Measurements from ENCODE around the gene FOXP1. TPM values are rescaled to one million over a fixed set of nuclear protein-coding genes. Genes with fewer than 3 reads are reported as not detected.
A peak's percentile ranks its signal among the peaks of the same experiment; 100 is the strongest.

The FOXP1 gene
- total and polyA plus RNA-seq, 12 donors: 4.8 to 56.0 (median 43.8) TPM

DNA sequence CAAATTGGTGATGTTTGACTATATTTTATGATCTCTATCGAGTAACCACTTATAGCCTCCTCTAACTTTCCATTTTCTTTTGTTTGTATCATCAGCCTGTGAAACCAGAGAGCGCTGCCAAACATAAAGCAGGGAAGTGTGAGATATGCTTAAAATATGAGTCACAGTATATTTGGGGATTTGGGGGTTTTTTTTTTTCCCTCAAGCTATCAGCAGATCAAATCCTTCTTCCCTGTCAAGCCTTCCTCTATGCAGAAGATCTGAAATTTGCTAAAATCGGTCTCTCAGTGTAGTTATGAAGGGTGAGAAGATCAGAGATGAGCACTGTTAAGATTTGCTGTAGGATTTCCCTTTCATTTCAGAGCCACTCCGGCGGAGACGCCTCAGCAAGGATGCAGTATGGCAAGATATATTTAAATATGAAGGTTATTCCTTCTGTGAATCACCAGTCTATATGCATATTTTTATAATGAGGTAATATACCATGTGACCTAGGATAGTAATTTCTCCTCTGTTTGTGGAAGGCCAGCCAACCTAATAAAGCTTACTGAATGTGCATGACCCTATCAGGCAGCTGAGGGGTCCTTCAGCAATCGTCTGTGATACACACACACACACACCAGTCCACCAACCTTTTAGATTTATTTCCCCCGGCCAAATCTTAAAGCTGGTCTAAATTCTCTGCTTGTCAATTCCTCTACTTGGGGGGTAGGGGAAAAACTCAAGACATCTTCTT lies 474.1 kb downstream of the FOXP1 start:
- intact Hi-C loops (cut with DNase I): loop anchor here in 1 of 10 donors (5.0 kb wide), 1 partner anchor 42 kb away; no protein-coding TSS in a partner anchor
- Histone ChIP-seq H3K9me3 (no peaks in the 10 kb centered on the region), H3K27ac (peak overlapping the region in 4 of 10 donors; percentile 6 to 44 (median 38)), H3K4me3 (no peak overlapping the region), H3K4me1 (peaks cover 0 to 74% (median 45%) of the 10 kb centered on the region in 9 donors), H3K36me3 (peaks cover 0 to 43% (median 9%) of the 10 kb centered on the region in 9 donors), H3K27me3 (no peaks in the 10 kb centered on the region)
- no peak for DNase-seq
- 62 to 65% methylated on average over 8 of the region's 8 CpGs for WGBS, 2 donors
- TF ChIP-seq, protein P1, sequence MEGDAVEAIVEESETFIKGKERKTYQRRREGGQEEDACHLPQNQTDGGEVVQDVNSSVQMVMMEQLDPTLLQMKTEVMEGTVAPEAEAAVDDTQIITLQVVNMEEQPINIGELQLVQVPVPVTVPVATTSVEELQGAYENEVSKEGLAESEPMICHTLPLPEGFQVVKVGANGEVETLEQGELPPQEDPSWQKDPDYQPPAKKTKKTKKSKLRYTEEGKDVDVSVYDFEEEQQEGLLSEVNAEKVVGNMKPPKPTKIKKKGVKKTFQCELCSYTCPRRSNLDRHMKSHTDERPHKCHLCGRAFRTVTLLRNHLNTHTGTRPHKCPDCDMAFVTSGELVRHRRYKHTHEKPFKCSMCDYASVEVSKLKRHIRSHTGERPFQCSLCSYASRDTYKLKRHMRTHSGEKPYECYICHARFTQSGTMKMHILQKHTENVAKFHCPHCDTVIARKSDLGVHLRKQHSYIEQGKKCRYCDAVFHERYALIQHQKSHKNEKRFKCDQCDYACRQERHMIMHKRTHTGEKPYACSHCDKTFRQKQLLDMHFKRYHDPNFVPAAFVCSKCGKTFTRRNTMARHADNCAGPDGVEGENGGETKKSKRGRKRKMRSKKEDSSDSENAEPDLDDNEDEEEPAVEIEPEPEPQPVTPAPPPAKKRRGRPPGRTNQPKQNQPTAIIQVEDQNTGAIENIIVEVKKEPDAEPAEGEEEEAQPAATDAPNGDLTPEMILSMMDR (IDR thresholded peaks at IDR 0.05): no peak
- ATAC-seq: peak in 5 of 8 donors; percentile 24 to 37 (median 29)

DNA sequence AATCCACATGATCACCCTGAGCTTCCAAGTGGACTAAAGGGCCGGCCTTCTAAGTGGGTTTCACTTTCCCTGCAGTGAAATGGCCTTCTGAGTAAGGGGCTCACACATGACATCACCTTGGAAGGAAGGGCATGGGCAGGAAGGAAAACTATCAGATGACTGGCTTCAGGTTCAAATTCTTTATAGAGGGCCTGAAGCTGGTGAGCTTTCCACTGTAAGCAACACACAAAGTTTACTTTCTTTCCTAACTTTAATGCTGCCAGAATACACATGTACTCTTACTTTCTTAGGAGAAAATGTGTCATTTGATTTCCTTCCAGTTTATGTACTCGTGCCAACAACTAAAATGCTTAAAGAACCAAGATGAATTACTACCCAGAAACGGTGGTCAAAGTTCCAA lies 475.6 kb downstream of the FOXP1 start:
- peaks cover 0 to 38% (median 9%) of the 10 kb centered on the region in 9 donors for H3K36me3 ChIP-seq
- peak overlapping the region in 6 of 10 donors; percentile 21 to 53 (median 30) for H3K27ac ChIP-seq
- no peaks in the 10 kb centered on the region for H3K9me3 ChIP-seq
- H3K4me1 ChIP-seq: peaks cover 8 to 85% (median 56%) of the 10 kb centered on the region in 9 donors
- 44 to 52% methylated on average over 3 of the region's 3 CpGs for WGBS, 2 donors
- DNase-seq (no peak), ATAC-seq (peak in 3 of 8 donors; percentile 15 to 28 (median 20))
- no peaks in the 10 kb centered on the region for H3K27me3 ChIP-seq
- TF ChIP-seq, protein P1 (IDR thresholded peaks at IDR 0.05): no peak
- intact Hi-C loops (cut with DNase I): loop anchor here in 1 of 10 donors (5.0 kb wide), 1 partner anchor 41 kb away; no protein-coding TSS in a partner anchor
- peak overlapping the region in 2 of 10 donors; percentile 3 to 7 for H3K4me3 ChIP-seq

DNA sequence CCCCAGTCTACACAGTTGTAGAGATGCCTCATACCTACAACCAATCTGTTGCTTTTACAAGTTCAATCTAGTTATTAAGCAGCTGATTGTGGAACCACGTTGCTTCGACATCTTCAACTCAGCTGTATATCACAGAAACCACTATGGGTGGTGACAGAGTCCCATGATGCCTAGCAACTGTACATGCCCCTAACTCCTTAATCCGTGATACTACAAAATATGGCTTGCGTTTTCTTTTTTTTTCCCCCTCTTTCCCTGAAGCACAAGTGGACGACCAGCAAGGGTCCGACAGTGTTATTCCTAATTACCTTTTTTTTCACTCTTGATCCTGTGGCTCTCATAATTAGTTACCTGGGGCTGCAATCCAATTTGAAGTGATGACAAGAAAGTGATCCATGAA lies 478.6 kb downstream of the FOXP1 start:
- H3K9me3 ChIP-seq: no peaks in the 10 kb centered on the region
- H3K27me3 ChIP-seq: no peaks in the 10 kb centered on the region
- DNase-seq (no peak), ATAC-seq (no peak)
- peak overlapping the region in 1 of 10 donors; percentile 59 for H3K27ac ChIP-seq
- peaks cover 11 to 92% (median 69%) of the 10 kb centered on the region in 9 donors for H3K4me1 ChIP-seq
- TF ChIP-seq, protein P1 (IDR thresholded peaks at IDR 0.05): no peak
- no peak overlapping the region for H3K4me3 ChIP-seq
- H3K36me3 ChIP-seq: peaks cover 0 to 11% (median 0%) of the 10 kb centered on the region in 9 donors
- intact Hi-C loops (cut with DNase I): loop anchor here in 1 of 10 donors (5.0 kb wide), 1 partner anchor 38 kb away; no protein-coding TSS in a partner anchor
- 82% methylated on average over 6 of the region's 6 CpGs for WGBS, 2 donors

DNA sequence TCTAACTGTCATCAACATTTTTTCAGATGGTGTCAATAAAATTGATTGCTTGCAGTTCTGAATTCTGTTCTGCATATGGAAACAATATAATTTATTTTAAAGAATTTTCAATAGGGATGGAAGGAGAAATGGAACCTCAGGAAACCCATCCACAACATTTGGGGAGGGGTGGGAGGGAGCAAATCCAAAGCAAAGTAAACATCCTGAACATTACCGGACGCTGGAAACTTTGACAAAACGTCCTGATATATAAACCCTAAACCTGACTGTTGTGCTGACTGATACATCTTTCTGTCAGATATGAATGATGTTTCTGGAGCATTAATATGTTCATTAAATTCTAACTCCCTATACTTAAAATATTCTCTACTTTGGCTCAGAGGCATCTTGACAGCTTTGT lies 479.0 kb downstream of the FOXP1 start:
- H3K9me3 ChIP-seq: no peaks in the 10 kb centered on the region
- DNase-seq: no peak
- TF ChIP-seq, protein P1 (IDR thresholded peaks at IDR 0.05): no peak
- peaks cover 11 to 88% (median 65%) of the 10 kb centered on the region in 9 donors for H3K4me1 ChIP-seq
- no peaks in the 10 kb centered on the region for H3K27me3 ChIP-seq
- no peak for ATAC-seq
- WGBS, 2 donors: 48 to 64% methylated on average over 3 of the region's 3 CpGs
- H3K4me3 ChIP-seq: no peak overlapping the region
- H3K36me3 ChIP-seq: peaks cover 0 to 6% (median 0%) of the 10 kb centered on the region in 9 donors
- intact Hi-C loops (cut with DNase I): no loop called here
- peak overlapping the region in 2 of 10 donors; percentile 19 to 59 for H3K27ac ChIP-seq

Data from heart right ventricle (tissue), 16 donors.